Effector memory CD4-positive, alpha-beta T cell (primary cell): ENCODE results near the gene GSX2.
"Not testable (repeated sequence)": the region's sequence is repeated elsewhere in the genome, so short reads cannot be mapped to it uniquely, and the experiment has no call there.

Experiments used
- DNase-seq, 3 donors: peaks; one replicate each; pipeline ENCODE4 v3.0.0-alpha.2; 2020
- H3K27ac ChIP-seq: 2 replicates; pipeline ENCODE4 v1.7.0; 2013; ENCODE audit warnings: mild to moderate bottlenecking, low read length, moderate library complexity; ENCODE audit not compliant: insufficient read depth, poor library complexity, severe bottlenecking
- H3K27me3 ChIP-seq: replicated peaks from 2 replicates; pipeline ENCODE4 v1.7.0; 2013; ENCODE audit warnings: mild to moderate bottlenecking, low read length; ENCODE audit not compliant: insufficient read depth, control insufficient read depth, poor library complexity, severe bottlenecking
- H3K36me3 ChIP-seq: 2 replicates; pipeline ENCODE4 v1.7.0; 2013; ENCODE audit warnings: mild to moderate bottlenecking, low read length, moderate library complexity; ENCODE audit not compliant: control insufficient read depth, insufficient read depth
- H3K4me1 ChIP-seq: 2 replicates; pipeline ENCODE4 v1.7.0; 2013; ENCODE audit warnings: low read length, mild to moderate bottlenecking; ENCODE audit not compliant: control insufficient read depth, insufficient read depth, poor library complexity, severe bottlenecking
- H3K4me3 ChIP-seq: 2 replicates; pipeline ENCODE4 v1.7.0; 2013; ENCODE audit warnings: low read length, low read depth, mild to moderate bottlenecking; ENCODE audit not compliant: insufficient read depth, poor library complexity, severe bottlenecking
- H3K9me3 ChIP-seq: 2 replicates; pipeline ENCODE4 v1.7.0; 2013; ENCODE audit warnings: mild to moderate bottlenecking, low read length, moderate library complexity; ENCODE audit not compliant: control insufficient read depth

The GSX2 gene

DNA sequence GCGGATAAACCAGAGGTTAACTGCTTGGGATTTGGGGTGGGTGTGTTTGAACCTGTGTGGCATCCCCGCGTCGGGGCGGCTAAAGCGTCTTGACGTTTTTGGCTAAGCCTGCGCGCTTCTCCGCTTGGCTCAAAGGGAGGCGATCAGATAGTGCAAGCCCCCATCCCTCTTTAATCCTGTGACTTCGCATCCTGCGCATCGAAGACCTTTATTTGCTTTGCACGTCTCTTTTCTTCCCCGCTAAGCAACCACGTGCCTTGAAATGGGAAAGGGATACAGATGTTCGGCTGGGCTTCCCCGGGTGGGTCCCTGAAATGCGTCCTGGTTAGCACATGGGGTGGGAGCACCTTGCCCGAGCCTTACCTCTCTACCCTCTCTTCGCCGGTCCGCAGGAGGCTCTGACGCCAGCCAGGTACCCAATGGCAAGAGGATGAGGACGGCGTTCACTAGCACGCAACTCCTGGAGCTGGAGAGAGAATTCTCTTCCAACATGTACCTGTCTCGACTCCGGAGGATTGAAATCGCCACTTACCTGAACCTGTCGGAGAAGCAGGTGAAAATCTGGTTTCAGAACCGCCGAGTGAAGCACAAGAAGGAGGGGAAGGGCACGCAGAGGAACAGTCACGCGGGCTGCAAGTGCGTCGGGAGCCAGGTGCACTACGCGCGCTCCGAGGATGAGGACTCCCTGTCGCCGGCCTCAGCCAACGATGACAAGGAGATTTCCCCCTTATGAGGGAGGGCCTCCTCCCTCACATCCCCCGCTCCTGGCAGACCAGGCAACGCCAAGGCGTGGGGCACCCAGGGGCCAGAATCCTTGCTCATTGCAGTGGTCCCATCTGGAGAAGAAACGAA is 1.5 kb downstream of the GSX2 start:
- H3K4me1 ChIP-seq, result peaks cover 26% of the 10 kb centered on the region
- H3K27ac ChIP-seq, result no peak overlapping the region
- H3K27me3 ChIP-seq, result peaks cover 70% of the 10 kb centered on the region
- no peaks in the 10 kb centered on the region for H3K36me3 ChIP-seq
- DNase-seq, result no peak
- peak overlapping the region; percentile 33 for H3K4me3 ChIP-seq
- no peaks in the 10 kb centered on the region for H3K9me3 ChIP-seq

DNA sequence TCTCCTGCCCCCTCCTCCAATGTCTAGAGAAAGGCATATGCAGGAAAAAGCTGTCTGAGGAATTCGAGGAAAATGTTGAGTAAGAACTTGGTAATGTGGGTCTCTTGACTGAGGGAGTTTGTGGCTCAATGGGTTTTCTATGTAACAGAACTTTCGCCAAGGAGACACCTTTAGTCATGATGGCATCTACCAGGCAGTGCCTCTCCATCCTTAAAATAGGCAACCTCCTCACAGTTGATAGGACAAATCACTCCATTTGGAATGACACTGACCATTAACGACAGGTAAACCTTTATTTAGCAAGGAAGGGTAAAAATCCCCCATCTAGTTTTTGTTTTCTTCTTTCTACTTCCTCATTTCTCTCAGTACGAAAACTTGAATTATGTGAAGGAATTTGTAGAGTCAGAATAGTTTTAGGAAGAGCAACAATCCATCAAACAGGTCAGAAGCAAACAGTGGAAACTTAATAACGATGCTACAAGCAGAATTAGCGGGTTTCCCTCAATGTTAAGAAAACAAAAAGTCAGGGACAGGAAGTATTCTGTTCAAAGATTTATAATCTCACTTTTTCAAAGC is 2.7 kb downstream of the GSX2 start:
- Histone ChIP-seq H3K4me1 (peaks cover 26% of the 10 kb centered on the region), H3K27me3 (peaks cover 67% of the 10 kb centered on the region)

DNA sequence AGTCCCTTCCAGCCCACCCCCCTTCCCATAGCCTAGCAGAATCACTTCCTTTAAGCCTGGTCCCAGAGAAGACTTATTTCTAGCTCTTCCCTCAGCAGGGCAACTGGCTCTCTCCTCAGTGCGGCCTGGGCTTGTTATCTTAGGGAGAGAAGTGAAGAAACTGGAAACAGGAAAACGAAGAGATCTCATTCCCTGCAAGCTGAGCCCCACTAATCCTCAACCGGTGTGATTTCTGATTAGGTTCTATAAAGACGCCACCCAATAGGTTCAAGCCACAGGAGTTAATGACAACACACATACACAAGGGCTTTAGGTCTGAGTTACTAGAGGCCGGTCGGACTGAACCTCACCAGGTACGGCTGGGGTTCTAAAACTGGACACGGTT is 3.2 kb downstream of the GSX2 start:
- no peak for DNase-seq
- peaks cover 67% of the 10 kb centered on the region for H3K27me3 ChIP-seq
- no peak overlapping the region for H3K4me3 ChIP-seq
- no peak overlapping the region for H3K27ac ChIP-seq
- no peaks in the 10 kb centered on the region for H3K9me3 ChIP-seq
- H3K4me1 ChIP-seq, result peaks cover 30% of the 10 kb centered on the region
- no peaks in the 10 kb centered on the region for H3K36me3 ChIP-seq

More for the DNA sequence above, 2.7 kb downstream of the GSX2 start:
- Histone ChIP-seq H3K9me3 (no peaks in the 10 kb centered on the region), H3K4me3 (no peak overlapping the region), H3K36me3 (no peaks in the 10 kb centered on the region), H3K27ac (no peak overlapping the region)
- no peak for DNase-seq

DNA sequence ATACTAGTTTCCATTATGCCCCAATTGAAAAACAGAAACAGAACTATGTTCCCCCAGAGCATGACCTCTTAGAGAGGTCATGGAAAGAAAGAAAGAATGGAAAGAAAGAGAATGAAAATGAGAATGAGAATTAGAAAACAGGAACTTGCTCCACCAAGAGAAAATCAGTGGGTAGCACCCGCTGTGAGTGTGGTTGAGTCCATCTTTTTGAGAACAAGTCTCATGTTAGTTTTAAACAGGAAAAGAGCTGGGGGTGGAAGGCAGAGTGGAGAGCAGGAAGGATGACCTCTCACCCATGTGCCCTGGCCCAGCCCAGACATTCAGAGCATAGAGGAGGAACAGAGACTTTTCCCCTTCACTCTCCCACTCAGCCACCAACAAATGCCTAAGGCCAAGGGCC is 4.9 kb downstream of the GSX2 start:
- Histone ChIP-seq H3K9me3 (no peaks in the 10 kb centered on the region), H3K36me3 (no peaks in the 10 kb centered on the region), H3K27me3 (peaks cover 65% of the 10 kb centered on the region), H3K4me3 (no peak overlapping the region), H3K4me1 (peaks cover 26% of the 10 kb centered on the region), H3K27ac (no peak overlapping the region)
- no peak for DNase-seq

DNA sequence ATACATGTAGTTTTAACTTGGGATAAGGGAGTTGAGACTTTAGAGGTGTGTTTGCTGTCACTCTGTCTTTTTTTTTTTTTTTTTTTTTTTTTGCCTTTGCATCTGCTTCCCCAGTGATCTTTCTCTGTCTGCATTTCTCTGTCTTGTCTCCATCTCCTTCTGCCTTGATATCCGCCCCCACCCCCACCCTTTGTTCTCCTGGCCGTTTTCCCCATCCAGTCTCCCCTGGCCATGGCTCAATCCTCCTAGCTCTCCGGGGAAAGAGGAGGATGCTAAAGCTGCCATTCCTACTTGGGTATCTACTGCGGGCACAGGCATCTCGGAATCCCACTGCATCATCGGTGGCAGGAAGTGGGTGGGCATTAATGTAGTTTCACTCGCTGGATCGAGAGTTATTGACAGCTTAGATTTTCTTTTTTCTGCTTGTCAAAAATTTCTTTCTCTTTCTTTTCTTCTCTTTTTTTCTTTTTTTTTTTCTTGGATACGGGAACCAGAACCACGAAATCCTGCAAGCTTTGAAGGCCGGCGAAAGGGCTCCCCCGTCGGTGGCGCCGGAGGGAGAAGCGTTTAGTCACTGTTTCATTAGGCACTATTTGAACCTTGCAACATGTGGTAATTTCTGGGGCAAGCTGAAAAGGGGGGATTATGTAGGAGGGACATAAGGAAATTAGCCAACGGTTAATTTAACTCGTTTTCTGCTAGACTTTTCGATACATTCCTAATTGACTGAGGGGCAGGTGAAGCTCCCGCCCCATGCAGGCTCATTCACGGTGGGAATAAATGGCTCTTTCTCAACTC is 8.2 kb downstream of the GSX2 start:
- no peak overlapping the region for H3K27ac ChIP-seq
- H3K27me3 ChIP-seq, result peaks cover 42% of the 10 kb centered on the region
- peaks cover 10% of the 10 kb centered on the region for H3K4me1 ChIP-seq
- H3K4me3 ChIP-seq, result peak overlapping the region; percentile 20
- H3K36me3 ChIP-seq, result no peaks in the 10 kb centered on the region
- no peak for DNase-seq
- H3K9me3 ChIP-seq, result no peaks in the 10 kb centered on the region

DNA sequence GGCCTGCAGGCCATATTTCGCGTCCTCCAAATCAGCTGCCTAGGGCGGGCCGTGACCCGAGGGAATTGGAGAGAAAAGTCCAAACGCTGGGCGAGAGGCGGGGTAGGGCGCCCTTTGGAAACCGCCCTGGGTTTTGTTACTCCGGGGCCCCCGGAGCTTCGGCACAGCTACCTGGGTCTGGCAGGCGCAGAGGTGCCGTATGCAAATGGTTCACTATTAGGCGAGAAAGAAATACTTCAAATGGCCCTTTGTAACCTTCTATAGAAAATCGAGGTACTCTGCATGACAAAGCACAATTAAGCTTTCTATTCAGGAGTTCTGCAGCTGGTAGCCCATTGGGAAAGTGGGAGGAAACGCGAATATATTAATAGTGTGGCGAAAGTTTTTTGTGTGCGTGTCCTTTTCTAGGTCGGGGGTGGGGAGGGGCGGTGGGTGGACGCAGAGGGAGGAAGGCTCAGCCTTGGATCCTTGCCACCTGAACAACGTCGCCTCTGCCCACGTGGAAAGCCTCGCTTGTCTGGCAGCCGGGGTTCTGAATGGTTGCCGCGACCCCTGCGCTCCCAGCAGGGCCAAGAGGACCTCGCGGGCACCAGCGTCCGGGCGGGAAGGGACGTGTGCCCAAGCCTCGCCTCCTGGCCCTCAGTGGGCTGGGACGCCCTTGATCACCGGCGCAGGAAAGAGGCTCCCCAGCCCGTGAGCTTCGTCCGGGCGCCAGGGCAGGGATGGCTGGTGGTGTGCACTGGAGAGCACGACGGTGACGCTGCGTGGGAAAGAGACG is 9.5 kb downstream of the GSX2 start:
- H3K27me3 ChIP-seq, result peaks cover 37% of the 10 kb centered on the region
- H3K36me3 ChIP-seq, result no peaks in the 10 kb centered on the region
- no peak overlapping the region for H3K27ac ChIP-seq
- no peak overlapping the region for H3K4me3 ChIP-seq
- H3K4me1 ChIP-seq, result peaks cover 10% of the 10 kb centered on the region
- DNase-seq, result no peak
- no peaks in the 10 kb centered on the region for H3K9me3 ChIP-seq

DNA sequence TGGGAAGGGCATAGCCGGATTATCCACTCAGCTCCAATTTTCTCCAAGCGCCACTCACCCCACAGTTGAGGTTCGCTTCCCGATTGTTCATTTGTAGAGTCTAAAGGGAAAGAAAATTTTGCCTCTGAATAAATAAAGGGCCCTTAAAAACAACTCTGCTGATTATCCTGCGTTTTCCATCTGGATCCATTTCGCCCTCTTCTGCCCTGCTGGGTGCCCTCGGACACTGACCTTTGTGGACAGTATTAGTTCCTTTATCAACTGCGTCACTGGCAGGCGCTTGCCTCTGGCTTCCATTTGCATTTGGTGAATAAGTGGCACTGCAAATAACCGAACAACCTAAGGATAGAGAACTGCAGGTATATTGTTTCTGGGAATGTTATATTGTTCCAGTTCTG is 10.1 kb downstream of the GSX2 start:
- Histone ChIP-seq H3K27me3 (peaks cover 37% of the 10 kb centered on the region), H3K4me3 (no peak overlapping the region), H3K27ac (no peak overlapping the region), H3K9me3 (no peaks in the 10 kb centered on the region), H3K4me1 (peaks cover 10% of the 10 kb centered on the region), H3K36me3 (no peaks in the 10 kb centered on the region)
- no peak for DNase-seq

DNA sequence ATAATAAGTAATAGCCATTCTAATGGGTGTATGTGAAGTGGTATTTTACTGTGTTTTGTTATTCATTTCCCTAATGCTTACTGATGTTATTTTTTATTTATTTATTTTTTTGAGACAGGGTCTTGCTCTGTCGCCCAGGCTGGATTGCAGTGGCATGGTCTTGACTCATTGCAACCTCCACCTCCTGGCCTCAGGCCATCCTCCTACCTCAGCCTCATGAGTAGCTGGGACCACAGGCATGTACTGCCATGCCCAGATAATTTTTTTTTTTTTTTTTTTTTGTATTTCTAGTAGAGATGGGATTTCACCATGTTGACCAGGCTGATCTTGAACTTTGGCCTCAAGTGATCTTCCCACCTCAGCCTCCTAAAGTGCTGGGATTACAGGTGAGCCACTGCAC is 13.2 kb downstream of the GSX2 start:
- not testable (repeated sequence) for H3K36me3 ChIP-seq, H3K9me3 ChIP-seq, H3K4me3 ChIP-seq, H3K27ac ChIP-seq, H3K4me1 ChIP-seq, DNase-seq
- peaks cover 21% of the 10 kb centered on the region for H3K27me3 ChIP-seq

DNA sequence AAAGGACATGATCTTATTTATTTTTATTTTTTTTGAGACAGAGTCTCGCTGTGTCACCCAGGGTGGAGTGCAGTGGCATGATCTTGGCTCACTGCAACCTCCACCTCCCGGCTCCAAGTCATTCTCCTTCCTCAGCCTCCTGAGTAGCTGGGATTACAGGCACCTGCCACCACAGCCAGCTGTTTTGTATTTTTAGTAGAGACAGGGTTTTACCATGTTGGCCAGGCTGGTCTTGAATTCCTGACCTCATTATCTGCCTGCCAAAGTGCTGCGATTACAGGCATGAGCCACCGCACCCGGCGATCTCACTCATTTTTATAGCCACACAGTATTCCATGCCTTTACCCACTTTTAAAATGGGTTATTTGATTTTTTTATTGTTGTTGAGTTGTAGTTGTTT is 16.3 kb downstream of the GSX2 start:
- not testable (repeated sequence) for H3K4me1 ChIP-seq, H3K36me3 ChIP-seq, H3K27me3 ChIP-seq, DNase-seq, H3K27ac ChIP-seq, H3K9me3 ChIP-seq, H3K4me3 ChIP-seq
